ENCODE measurements around the gene TTC9.

The TTC9 gene

DNA sequence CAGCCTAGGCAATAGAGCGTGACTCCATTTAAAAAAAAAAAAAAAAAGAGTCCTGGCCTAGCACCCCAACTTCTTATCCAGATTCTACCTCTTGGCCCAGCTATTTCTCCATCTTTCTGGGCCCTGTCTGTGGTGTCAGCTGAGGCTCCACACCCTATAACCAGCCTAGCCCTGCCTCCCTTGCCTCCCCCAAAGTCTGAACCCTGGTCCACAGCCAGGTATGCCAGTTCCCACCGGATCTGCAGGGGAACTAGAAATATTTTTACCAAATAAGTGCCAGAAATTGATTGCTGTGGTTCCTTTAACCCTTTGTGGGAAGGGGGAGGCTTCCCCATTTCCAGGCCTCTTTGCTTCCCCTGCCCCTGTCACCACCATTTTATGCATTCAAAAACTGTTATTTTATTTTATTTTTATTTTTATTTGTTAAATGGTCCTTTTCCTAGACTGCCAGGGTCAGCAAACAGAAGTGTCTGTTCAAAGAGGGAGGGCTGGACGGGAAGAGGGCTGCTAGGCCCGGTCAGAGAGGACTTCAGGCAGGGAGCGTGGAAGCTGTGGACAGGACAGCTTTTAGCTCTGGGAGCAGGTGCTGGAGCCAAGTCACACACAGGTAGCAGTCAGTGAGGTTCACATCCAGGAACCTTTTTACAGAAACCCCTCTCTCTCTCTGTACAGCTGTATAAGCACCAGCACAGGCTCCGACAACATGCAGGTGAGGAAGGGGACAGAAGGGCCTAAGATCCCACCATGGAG, 23.2 kb downstream of the TTC9 start:
- TF ChIP-seq, protein P1, sequence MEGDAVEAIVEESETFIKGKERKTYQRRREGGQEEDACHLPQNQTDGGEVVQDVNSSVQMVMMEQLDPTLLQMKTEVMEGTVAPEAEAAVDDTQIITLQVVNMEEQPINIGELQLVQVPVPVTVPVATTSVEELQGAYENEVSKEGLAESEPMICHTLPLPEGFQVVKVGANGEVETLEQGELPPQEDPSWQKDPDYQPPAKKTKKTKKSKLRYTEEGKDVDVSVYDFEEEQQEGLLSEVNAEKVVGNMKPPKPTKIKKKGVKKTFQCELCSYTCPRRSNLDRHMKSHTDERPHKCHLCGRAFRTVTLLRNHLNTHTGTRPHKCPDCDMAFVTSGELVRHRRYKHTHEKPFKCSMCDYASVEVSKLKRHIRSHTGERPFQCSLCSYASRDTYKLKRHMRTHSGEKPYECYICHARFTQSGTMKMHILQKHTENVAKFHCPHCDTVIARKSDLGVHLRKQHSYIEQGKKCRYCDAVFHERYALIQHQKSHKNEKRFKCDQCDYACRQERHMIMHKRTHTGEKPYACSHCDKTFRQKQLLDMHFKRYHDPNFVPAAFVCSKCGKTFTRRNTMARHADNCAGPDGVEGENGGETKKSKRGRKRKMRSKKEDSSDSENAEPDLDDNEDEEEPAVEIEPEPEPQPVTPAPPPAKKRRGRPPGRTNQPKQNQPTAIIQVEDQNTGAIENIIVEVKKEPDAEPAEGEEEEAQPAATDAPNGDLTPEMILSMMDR (IDR thresholded peaks at IDR 0.05; ENCODE audit: low read depth, low read length, poor library complexity, severe bottlenecking), result no peak
- TF ChIP-seq EZH2phosphoT487 (IDR thresholded peaks at IDR 0.05; ENCODE audit: borderline replicate concordance, low read length), result no peak
- H3K4me1 ChIP-seq (ENCODE audit: control insufficient read depth, low read length), result peaks cover 97% of the 10 kb centered on the region
- H3K4me2 ChIP-seq (ENCODE audit: low read length), result peak overlapping the region; percentile 88
- no peaks in the 10 kb centered on the region for H3K9me3 ChIP-seq (ENCODE audit: control insufficient read depth, insufficient read depth, low read length)
- H3K9me2 ChIP-seq (replicated peaks; ENCODE audit: control insufficient read depth, low read length), result no peaks in the 10 kb centered on the region
- H3F3A ChIP-seq (ENCODE audit: control insufficient read depth, insufficient read depth), result peaks cover 39% of the 10 kb centered on the region
- peak overlapping the region; percentile 99 for H3K27ac ChIP-seq (ENCODE audit: low read depth, low read length)
- peak overlapping the region; percentile 65 for H3K4me3 ChIP-seq (ENCODE audit: low read length)
- H4K20me1 ChIP-seq (ENCODE audit: control insufficient read depth, insufficient read depth, low read depth, low read length), result no peaks in the 10 kb centered on the region
- no peaks in the 10 kb centered on the region for H3K27me3 ChIP-seq (ENCODE audit: control insufficient read depth, low read length)
- H3K79me2 ChIP-seq (ENCODE audit: control insufficient read depth, low read length), result peaks cover 82% of the 10 kb centered on the region
- H3K36me3 ChIP-seq (ENCODE audit: control insufficient read depth, low read length), result peaks cover 78% of the 10 kb centered on the region

GRCh38 chr14:70665448-70666360, 24.0 kb downstream of the TTC9 start:
- H3K4me2 ChIP-seq (ENCODE audit: low read length), result peak overlapping the region; percentile 88
- peaks cover 82% of the 10 kb centered on the region for H3K79me2 ChIP-seq (ENCODE audit: control insufficient read depth, low read length)

DNA sequence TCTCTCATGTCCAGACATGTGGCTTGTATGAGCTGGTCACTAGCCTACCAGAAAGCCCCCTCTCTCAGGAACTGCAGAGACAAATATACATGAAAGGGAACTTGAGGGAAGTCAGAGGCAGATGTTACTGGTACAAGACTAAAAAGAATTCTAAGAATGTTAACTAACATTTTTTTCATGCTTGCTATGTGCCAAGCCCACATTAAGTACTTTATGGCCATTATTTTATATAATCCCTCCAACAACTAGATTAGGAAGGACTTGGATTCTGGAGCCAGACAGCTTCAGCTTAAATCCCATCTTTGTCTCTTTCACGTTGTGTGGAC, 24.6 kb downstream of the TTC9 start:
- no peak for TF ChIP-seq EZH2phosphoT487 (IDR thresholded peaks at IDR 0.05; ENCODE audit: borderline replicate concordance, low read length)
- TF ChIP-seq, protein P1 (IDR thresholded peaks at IDR 0.05; ENCODE audit: low read depth, low read length, poor library complexity, severe bottlenecking), result no peak
- H3K9me3 ChIP-seq (ENCODE audit: control insufficient read depth, insufficient read depth, low read length), result no peaks in the 10 kb centered on the region
- peaks cover 36% of the 10 kb centered on the region for H3F3A ChIP-seq (ENCODE audit: control insufficient read depth, insufficient read depth)
- peaks cover 80% of the 10 kb centered on the region for H3K79me2 ChIP-seq (ENCODE audit: control insufficient read depth, low read length)
- H3K36me3 ChIP-seq (ENCODE audit: control insufficient read depth, low read length), result peaks cover 78% of the 10 kb centered on the region
- H3K4me2 ChIP-seq (ENCODE audit: low read length), result peak overlapping the region; percentile 88
- no peaks in the 10 kb centered on the region for H3K27me3 ChIP-seq (ENCODE audit: control insufficient read depth, low read length)
- no peaks in the 10 kb centered on the region for H4K20me1 ChIP-seq (ENCODE audit: control insufficient read depth, insufficient read depth, low read depth, low read length)
- H3K9me2 ChIP-seq (replicated peaks; ENCODE audit: control insufficient read depth, low read length), result no peaks in the 10 kb centered on the region
- peak overlapping the region; percentile 99 for H3K27ac ChIP-seq (ENCODE audit: low read depth, low read length)
- peak overlapping the region; percentile 65 for H3K4me3 ChIP-seq (ENCODE audit: low read length)
- peaks cover 96% of the 10 kb centered on the region for H3K4me1 ChIP-seq (ENCODE audit: control insufficient read depth, low read length)

More at GRCh38 chr14:70665448-70666360, 24.0 kb downstream of the TTC9 start:
- H3K9me3 ChIP-seq (ENCODE audit: control insufficient read depth, insufficient read depth, low read length), result no peaks in the 10 kb centered on the region
- peak overlapping the region; percentile 99 for H3K27ac ChIP-seq (ENCODE audit: low read depth, low read length)
- no peaks in the 10 kb centered on the region for H3K9me2 ChIP-seq (replicated peaks; ENCODE audit: control insufficient read depth, low read length)
- H3K27me3 ChIP-seq (ENCODE audit: control insufficient read depth, low read length), result no peaks in the 10 kb centered on the region
- peaks cover 78% of the 10 kb centered on the region for H3K36me3 ChIP-seq (ENCODE audit: control insufficient read depth, low read length)
- peaks cover 97% of the 10 kb centered on the region for H3K4me1 ChIP-seq (ENCODE audit: control insufficient read depth, low read length)
- H4K20me1 ChIP-seq (ENCODE audit: control insufficient read depth, insufficient read depth, low read depth, low read length), result no peaks in the 10 kb centered on the region
- H3F3A ChIP-seq (ENCODE audit: control insufficient read depth, insufficient read depth), result peaks cover 36% of the 10 kb centered on the region
- TF ChIP-seq EZH2phosphoT487 (IDR thresholded peaks at IDR 0.05; ENCODE audit: borderline replicate concordance, low read length), result no peak
- TF ChIP-seq, protein P1 (IDR thresholded peaks at IDR 0.05; ENCODE audit: low read depth, low read length, poor library complexity, severe bottlenecking), result no peak
- peak overlapping the region; percentile 65 for H3K4me3 ChIP-seq (ENCODE audit: low read length)
